SU-DHL-6 (cell line): ENCODE data around the gene HTT.

Source experiments
- CTCF ChIP-seq: fragments of 200-600 bp; sonication (generic); IDR thresholded peaks from one replicate; pipeline ENCODE4 v1.5.1; 2017; ENCODE audit warnings: antibody characterized with exemption, mild to moderate bottlenecking, low read length, moderate library complexity; ENCODE audit not compliant: insufficient read depth, poor library complexity, severe bottlenecking
- EZH2phosphoT487 ChIP-seq: fragments of 200-600 bp; sonication (generic), shearing (Covaris generic); conservative IDR thresholded peaks from 2 replicates; pipeline ENCODE4 v1.6.1; 2018; ENCODE audit warnings: mild to moderate bottlenecking, antibody characterized with exemption, low read length, moderate library complexity, mixed read lengths

DNA sequence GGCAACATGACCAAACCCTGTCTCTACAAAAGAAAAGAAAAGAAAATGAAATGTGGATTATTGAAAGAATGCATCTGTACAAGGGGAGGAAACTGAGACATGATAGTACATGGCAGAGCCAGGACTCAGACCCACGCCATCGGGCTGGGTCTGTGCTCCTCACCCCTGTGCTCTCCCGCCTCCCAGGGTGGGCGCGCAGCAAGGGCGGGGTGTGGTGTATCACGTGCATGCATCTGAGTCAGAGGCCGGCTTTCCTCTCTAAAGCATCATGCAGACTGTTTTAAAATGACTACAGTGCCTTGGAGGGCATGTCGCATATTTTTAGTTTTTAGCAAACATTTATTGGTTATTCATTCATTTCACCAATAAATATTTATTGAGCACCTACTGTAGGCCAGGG, 47.9 kb upstream of the HTT start:
- TF ChIP-seq CTCF (no peak), EZH2phosphoT487 (no peak)
